ENCODE data around the gene NGDN. TPM values are rescaled to one million over a fixed set of nuclear protein-coding genes. Genes with fewer than 3 reads are reported as not detected.
A peak's percentile ranks its signal among the peaks of the same experiment; 100 is the strongest.

The NGDN gene
- total RNA-seq, 1 donor from 2014 or later = 60.1 TPM

DNA sequence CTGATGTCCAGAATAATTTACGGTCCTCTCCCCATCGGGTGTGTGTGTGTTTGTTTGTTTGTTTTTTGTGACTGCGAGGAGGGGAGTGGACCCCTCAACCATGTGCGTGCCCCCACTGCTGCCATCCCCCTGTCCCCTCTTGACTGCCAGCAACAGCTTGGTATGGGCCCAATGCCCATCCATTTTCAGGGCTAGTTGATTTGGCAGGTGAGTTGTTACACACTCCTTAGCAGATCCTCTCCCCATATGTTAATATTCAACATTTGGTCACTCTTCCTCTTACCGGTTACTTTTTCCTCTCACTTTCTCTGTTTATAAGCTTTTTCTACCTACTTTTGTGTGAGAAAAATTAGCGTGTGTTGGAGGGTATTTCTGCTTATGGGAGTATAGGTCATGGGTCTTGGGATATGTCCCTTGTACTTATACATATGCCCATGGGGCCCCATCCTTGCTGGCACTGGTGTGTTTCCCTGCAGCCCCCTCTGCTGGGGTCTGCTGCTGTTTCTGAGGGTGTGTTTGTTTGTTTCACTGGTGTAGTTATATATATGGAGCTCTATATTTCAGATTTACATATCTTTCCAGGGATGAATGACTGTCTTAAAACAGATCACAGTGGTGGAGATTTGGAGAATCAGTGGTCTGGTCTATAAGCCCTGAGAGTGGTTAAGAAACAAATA, 48.3 kb downstream of the NGDN start:
- no peak overlapping the region for H2AFZ ChIP-seq (replicated peaks)
- H3K9me3 Mint-ChIP-seq = no peaks in the 10 kb centered on the region
- H3K9ac ChIP-seq = no peak overlapping the region
- H3K4me3 Mint-ChIP-seq = no peak overlapping the region
- no peaks in the 10 kb centered on the region for H3K27me3 ChIP-seq
- peak overlapping the region; percentile 3 for H3K27ac Mint-ChIP-seq
- H3K36me3 ChIP-seq = no peaks in the 10 kb centered on the region
- peaks cover 17% of the 10 kb centered on the region for H3K4me1 ChIP-seq
- TF ChIP-seq EZH2phosphoT487 (IDR thresholded peaks at IDR 0.05) (no peak), CTCF (IDR thresholded peaks at IDR 0.05) (peak; percentile 37), EZH2 (IDR thresholded peaks at IDR 0.05) (no peak)
- H3K4me1 Mint-ChIP-seq = peaks cover 19% of the 10 kb centered on the region
- no peaks in the 10 kb centered on the region for H3K9me3 ChIP-seq (ENCODE audit: low read depth)
- peaks cover 11% of the 10 kb centered on the region for H3F3A ChIP-seq (ENCODE audit: low read depth)
- no peaks in the 10 kb centered on the region for H4K20me1 ChIP-seq (ENCODE audit: low read depth)
- peaks cover 14% of the 10 kb centered on the region for H3K27me3 Mint-ChIP-seq (ENCODE audit: insufficient read depth, low read depth)
- no peak overlapping the region for H3K27ac ChIP-seq
- peak overlapping the region; percentile 47 for H3K4me2 ChIP-seq
- H3K4me3 ChIP-seq = no peak overlapping the region
- no peaks in the 10 kb centered on the region for H3K79me2 ChIP-seq (ENCODE audit: low read depth)
- peak; percentile 17 for DNase-seq (ENCODE audit: low spot score)
- peaks cover 2% of the 10 kb centered on the region for H3K36me3 Mint-ChIP-seq

- no peak overlapping the region for H3K27ac ChIP-seq
- peaks cover 12% of the 10 kb centered on the region for H3K27me3 Mint-ChIP-seq (ENCODE audit: insufficient read depth, low read depth)
- no peaks in the 10 kb centered on the region for H3K9me3 ChIP-seq (ENCODE audit: low read depth)
- no peaks in the 10 kb centered on the region for H3K9me3 Mint-ChIP-seq
- no peaks in the 10 kb centered on the region for H3K36me3 ChIP-seq
- peaks cover 2% of the 10 kb centered on the region for H3K36me3 Mint-ChIP-seq
- peaks cover 19% of the 10 kb centered on the region for H3K4me1 Mint-ChIP-seq
- peaks cover 11% of the 10 kb centered on the region for H3F3A ChIP-seq (ENCODE audit: low read depth)
- no peak overlapping the region for H3K9ac ChIP-seq
- peaks cover 17% of the 10 kb centered on the region for H3K4me1 ChIP-seq
- H3K4me3 ChIP-seq = no peak overlapping the region
- no peaks in the 10 kb centered on the region for H3K27me3 ChIP-seq
- no peak overlapping the region for H3K27ac Mint-ChIP-seq
- H3K4me2 ChIP-seq = peak overlapping the region; percentile 47
- H4K20me1 ChIP-seq (ENCODE audit: low read depth) = no peaks in the 10 kb centered on the region
- TF ChIP-seq EZH2 (IDR thresholded peaks at IDR 0.05) = no peak
- no peak for TF ChIP-seq CTCF (IDR thresholded peaks at IDR 0.05)
- no peak for TF ChIP-seq EZH2phosphoT487 (IDR thresholded peaks at IDR 0.05)
- no peak overlapping the region for H3K4me3 Mint-ChIP-seq
- peak; percentile 58 for DNase-seq (ENCODE audit: low spot score)
- no peaks in the 10 kb centered on the region for H3K79me2 ChIP-seq (ENCODE audit: low read depth)
- H2AFZ ChIP-seq (replicated peaks) = no peak overlapping the region
Measured at GRCh38 chr14:23518709-23519108, 49.2 kb downstream of the NGDN start.

DNA sequence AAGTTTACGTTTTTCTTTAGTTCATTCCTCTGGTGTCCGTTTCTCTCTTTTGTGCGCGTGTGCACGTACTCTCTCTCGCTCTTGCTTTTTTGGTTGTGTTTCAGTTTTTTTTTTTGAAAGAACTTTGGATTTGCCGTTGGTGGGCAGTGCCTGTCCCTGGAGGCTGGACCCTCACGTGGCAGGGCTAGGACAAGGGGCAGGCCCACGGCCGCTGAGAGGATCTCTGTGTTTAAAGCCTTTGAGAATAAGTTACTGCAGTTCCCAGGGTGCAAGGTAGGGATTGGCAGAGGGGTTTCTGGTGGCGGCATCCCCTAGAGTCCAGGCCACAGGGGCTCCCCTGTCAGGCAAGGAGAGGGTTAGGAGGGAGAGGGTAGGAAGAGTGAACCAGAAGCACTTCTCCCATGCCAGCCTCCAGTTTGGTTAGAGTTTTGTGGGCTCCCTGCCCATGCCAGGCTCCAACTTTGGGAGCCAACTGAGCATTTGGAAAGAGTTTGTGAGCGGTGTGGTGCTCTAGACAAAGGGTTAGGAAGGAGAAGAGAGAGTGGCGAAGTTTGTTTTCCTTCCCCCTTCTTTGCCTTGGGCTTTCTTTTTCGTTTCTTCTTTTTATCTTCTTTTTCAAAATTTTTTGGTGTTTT, 51.5 kb downstream of the NGDN start:
- Histone ChIP-seq H2AFZ (replicated peaks) (no peak overlapping the region), H3F3A (ENCODE audit: low read depth) (peaks cover 11% of the 10 kb centered on the region), H3K79me2 (ENCODE audit: low read depth) (no peaks in the 10 kb centered on the region), H3K4me3 (no peak overlapping the region), H3K36me3 (no peaks in the 10 kb centered on the region), H4K20me1 (ENCODE audit: low read depth) (no peaks in the 10 kb centered on the region), H3K9ac (no peak overlapping the region), H3K4me1 (peaks cover 17% of the 10 kb centered on the region), H3K9me3 (ENCODE audit: low read depth) (no peaks in the 10 kb centered on the region), H3K27ac (peak overlapping the region; percentile 37), H3K27me3 (no peaks in the 10 kb centered on the region), H3K4me2 (no peak overlapping the region)
- H3K27ac Mint-ChIP-seq = peak overlapping the region; percentile 18
- peaks cover 4% of the 10 kb centered on the region for H3K36me3 Mint-ChIP-seq
- H3K27me3 Mint-ChIP-seq (ENCODE audit: insufficient read depth, low read depth) = peaks cover 15% of the 10 kb centered on the region
- H3K4me1 Mint-ChIP-seq = peaks cover 19% of the 10 kb centered on the region
- DNase-seq (ENCODE audit: low spot score) = no peak
- no peaks in the 10 kb centered on the region for H3K9me3 Mint-ChIP-seq
- TF ChIP-seq EZH2phosphoT487 (IDR thresholded peaks at IDR 0.05) (no peak), CTCF (IDR thresholded peaks at IDR 0.05) (no peak), EZH2 (IDR thresholded peaks at IDR 0.05) (no peak)
- no peak overlapping the region for H3K4me3 Mint-ChIP-seq

All from neural progenitor cell (in vitro differentiated cells).